ENCODE results near the gene IQGAP3. TPM values are rescaled to one million over a fixed set of nuclear protein-coding genes. Genes with fewer than 3 reads are reported as not detected.

IQGAP3 gene
- total RNA-seq, 1 experiment from 2014 or later = 58.9 TPM

DNA sequence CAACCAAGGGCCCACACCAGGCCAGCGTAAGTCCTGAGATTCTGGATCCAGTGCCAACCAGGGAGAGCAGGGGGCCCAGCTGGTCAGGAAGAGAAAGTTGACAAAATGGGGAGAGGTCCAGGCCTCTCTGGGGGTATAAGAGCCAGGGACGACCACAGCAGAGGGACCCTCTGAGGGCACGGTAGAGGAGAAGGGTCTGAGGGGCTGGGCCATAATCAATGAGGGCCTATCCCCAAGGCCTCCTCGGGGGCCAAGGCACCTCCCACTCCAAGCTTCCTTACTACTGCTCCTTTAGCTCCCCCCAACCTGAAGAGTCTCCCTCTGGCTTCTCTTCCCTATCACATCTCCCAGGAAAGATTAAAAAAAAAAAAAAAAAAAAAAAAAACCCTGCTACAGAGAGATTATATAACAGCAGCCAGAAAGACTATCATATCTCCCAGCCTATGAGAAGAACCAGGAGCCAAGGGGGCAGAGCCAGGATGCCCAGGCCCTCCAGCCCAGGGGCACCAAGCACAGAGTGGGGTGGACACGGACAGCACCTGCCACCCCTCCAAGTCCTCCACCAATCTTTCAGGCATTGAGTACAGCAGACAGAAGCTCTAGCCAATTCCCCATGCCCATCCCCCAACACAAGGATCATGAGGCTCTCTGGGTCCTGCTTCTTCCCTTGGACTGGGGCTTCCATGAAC, 74.5 kb downstream of the IQGAP3 start:
- no peak for DNase-seq (ENCODE audit: low spot score)

DNA sequence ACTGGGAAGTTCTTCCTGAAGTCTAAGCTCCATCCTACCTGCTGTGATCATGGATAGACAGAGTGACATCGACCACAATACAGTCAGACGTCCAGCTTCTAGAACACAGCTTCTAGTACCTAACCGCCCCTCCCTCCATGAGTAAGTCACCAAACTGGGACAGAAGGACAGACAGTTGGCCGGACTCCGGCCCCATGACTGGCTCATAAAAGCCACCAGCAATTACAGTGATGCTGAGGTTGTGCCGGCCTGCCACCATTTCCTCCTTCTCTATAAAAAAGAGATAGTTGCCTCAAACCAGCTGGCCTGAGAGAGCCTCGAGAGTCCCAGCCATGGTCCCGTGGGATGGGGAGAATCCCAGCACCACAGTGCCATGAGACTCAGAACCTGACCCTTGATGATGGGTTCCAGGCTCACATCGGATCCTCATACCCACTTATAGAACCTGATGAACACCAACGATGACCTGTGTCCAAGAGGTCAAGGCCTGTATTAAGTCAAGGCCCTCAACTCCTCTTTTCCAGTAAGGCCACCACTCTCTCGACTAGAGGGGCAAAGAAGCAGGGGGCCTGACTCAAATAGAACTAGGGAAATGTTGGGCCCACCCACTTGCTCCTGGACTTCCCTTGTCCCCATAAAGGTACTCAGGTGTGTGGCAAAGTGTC, 75.2 kb downstream of the IQGAP3 start:
- DNase-seq (ENCODE audit: low spot score) = no peak

DNA sequence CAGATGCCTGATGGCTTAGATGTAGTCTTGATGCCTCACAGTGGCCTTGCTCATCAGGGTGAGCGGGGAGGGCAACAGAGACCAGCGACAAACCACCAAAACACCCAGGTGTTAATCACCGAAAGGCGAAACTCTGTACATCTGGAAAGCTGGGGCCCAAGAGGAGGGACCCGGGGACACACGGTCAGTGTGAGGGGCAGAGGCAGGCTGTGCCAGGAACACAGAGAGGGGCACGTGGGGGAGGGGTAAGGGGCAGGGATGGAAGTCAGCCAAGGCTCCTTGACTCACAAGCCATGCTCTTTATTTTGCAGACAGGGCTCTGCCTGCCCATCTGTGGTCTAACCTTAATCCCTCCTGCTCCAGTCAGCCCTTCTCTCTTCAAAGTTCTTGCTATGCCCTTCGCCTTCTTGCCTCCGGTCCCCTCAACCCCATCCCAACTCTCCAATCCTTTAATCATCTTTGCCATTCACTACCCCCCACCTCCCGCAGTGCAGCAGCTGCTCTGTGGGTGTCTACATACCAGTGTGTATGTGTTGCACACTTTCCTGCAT, 76.1 kb downstream of the IQGAP3 start:
- DNase-seq (ENCODE audit: low spot score) = no peak

DNA sequence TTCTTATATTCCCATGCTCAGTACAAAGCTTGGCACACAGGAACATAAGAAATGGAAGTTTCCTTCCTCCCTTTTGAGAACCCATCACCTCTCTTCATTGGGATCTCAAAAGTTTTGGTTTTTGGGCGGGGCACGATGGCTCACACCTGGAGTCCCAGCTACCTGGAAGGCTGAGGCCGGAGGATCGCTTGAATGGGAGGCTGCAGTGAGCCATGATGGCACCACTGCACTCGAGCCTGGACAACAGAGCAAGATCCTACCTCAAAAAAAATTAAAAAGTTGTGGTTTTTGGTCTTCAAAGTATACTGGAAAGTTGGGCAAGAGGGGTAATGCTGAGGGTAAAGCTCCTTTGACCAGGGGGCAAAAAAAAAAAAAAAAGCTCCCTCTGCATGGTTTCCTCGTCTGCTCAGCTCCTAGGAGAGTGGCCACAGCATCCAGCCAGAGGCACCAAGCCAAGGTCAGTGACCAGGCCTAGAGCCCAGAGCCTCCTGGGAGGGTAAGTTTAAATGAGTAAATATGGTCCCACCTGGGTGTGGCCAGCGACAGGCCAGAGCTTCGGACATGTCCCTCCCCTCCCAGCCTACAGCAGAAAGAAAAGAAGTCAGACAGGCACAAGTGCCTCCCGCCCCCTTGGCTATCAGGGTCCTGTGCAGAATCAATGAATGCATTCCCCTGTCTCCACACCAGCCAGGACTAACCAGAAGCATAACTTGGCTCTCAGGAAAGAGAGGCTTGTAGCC, 76.8 kb downstream of the IQGAP3 start:
- DNase-seq (ENCODE audit: low spot score) = no peak

DNA sequence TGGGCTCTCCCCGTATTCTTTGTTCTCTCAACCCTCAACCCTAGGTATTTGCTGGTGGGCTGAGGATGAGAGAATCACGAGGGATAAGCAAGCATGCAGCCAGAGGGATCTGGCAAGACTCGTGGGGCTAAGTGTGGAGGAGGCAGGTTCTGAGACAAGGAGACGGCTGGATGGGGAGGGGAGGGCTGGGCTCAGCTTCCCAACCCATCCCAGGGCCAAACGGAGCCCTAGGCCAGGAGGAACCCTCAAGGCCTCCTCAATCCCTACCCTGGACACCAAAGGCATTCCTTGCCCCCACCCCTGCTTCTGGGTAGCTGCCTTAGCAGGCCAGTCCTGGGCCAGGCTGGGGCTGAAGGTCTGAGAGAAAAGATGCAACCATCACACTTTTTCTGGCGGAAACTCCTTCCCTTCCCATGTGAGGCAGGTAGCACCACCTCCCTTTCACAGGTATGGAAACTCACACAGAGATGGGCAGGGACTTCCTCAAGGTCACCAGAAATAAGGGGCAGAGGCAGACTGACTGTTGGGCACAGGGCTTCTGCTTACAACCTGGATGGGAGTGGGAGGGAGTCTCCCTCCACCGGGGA, 78.0 kb downstream of the IQGAP3 start:
- DNase-seq (ENCODE audit: low spot score) = no peak

DNA sequence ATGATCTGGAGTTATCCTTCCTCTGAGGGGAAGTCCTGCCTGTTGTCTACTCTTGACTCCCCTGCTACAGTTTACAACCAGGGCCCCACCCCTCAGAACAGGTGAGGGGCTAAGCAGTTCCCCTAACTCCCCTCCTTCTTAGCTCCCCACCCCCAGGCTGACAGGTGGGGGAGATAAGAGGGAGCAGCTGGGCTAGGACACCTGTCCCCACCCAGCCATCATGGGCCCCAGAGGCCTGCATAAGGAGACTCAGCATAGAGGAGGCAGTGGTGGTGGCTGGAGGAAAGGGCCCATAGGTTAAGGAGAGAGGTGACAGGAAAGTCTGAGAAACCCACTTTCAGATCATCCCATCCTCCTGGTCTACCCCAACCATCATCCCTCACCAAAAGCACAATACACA, 78.6 kb downstream of the IQGAP3 start:
- DNase-seq (ENCODE audit: low spot score) = no peak

DNA sequence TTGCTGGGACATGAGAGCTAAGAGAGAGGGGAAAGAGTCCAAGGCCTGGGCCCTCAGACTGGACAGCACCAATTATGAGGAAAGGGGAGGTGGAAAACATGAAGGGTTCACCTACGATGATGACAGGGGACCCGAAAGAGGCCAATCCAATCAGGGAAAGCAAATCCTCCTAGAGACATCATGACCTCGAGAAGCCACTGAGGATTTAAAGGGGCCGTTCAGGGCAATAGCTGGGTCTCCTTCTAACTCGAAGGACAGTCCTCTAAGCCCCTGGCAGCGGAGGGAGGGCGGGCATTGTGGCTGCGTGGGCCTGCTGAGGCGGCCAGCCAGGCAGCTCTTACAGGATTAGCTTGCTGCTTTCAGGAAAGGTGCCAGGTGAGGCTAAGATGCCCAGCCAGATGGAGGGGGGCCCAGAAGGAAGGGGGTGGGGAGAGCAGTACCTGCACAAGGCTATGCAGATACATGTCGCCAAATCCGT, 79.2 kb downstream of the IQGAP3 start:
- no peak for DNase-seq (ENCODE audit: low spot score)

DNA sequence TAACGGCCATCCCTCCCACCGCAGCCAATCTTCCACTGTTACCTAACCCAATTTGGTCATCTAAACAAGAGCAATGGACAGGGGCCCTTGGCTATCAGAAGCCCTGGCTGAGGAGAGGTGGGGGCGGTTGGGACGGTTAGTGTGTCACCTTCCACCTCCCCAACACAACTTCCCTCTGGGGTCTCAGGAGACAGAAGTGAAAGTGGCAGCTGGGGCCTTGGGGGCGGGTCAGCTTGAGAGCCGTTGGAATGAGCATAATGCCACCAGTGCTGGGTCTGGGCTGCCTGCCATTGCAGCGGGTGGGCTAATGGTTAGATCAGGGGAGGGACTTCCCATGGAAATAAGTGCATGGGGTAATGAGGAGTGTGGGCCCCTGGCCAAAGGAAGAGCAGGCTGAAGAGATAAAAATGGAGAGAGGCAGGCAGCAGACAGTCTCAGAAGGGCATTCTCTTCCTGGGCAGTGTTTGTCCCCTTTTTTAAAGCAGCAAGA, 79.7 kb downstream of the IQGAP3 start:
- DNase-seq (ENCODE audit: low spot score) = no peak

DNA sequence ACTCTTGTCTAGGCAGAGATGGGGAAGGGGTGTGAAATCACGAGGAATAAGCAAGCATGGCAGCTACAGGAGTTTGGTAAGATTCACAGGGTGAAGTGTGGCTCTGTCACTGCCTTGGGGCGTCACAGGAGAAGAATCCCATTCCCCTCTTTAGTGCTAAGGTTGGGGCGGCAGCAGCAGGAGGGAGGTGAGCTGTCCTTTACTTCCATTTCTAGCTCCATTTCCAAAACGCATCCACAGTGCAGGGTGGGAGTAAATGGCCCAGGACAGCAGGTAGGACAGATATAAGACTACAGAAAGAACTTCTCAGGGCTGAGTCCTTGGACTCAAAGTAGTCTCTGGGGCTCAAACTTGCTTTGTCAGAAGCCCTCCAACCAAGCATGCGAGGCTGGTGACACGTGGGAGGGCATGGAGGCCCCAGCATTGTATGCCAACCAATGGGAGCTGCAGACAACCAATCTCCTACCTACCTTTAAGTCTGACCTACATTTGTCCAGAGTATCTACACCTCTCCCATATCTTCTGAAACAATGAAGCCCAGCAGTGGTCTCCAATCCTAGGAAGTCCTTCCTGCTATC, 80.3 kb downstream of the IQGAP3 start:
- no peak for DNase-seq (ENCODE audit: low spot score)

DNA sequence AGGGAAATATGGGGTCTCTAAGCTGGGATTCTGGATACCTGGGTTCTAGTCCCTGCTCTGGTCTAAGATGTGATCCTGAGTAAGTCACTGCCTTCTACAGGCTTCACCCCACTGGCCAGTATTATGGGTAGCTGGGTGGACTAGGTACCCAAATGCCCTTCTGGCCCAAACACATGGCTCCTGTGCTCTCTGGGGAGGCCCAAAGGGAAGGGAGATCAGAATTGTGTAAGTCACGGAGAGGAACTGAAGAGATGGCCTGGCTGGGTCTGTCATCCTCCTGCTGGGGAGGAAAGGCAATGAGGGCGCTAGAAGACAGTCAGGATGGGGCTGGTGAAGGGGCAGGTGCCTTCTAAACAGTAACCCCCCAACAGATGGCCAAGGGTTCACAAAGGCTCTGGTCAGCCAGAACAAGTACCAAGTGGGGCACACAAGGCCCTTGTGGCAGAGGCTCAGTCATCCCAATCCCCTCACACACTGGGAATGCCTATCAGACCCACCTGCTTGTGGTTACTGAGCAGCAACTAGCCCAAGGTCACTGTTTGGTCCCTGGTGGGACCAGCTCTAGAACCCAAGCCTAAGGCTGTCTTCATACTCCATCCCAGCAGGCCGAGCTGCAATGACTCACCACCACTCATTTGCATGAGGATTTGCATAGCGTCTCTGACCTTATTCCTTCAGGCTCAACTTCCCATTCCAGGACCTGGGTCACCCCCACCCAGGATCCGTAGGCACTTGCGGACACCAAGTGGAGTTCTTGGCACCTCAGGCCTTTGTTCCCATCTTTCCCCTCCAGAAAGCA, 81.0 kb downstream of the IQGAP3 start:
- DNase-seq (ENCODE audit: low spot score) = no peak

DNA sequence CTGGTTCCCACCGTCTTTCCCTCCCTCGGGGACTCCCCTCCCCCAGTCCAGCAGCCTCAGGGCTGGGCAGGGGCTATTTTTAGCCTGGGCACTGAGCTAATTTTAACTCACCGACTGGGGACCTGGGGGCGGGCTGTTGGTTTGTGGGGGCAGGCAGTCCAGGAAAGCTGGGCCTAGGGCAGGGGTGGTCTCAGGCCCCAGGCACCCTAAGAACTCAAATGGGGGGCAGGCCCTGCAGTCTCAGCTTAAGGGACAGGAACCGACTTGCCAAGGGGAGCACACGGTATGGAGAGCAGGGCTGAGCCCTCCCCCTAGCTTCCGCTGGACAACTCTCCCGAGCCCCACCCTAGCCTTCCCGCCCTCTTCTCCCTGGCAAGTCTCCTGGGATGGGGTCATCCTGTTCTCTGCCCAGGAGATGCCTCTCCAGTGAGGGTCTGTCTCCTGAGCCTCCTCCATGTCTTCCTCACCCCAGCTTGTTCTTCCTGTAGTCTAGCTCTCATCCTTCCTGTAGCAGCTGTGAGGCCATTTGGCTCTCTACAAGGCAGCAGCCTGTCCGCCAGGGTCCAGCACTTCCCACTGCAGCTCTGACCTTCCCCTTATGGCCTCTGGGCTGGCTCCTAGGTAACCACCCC, 81.8 kb downstream of the IQGAP3 start:
- DNase-seq (ENCODE audit: low spot score) = peak; percentile 83

DNA sequence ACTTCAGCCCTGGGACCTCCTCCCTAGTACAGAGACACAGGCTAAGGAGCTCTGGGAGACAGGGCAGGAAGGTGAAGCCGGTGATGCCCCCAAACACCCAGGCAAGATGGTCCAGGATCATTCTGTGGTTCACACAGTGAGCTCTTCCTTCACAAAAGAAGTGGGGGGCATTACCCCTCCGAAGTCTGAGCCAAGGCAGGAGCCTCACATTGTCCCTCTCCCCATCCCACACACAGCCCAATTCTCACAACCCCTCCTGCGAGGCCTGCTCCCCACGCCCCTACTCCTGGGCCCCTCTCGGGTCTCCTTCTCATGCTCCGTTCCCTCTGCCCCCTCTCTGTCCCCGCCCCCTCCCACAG, 82.5 kb downstream of the IQGAP3 start:
- no peak for DNase-seq (ENCODE audit: low spot score)

DNA sequence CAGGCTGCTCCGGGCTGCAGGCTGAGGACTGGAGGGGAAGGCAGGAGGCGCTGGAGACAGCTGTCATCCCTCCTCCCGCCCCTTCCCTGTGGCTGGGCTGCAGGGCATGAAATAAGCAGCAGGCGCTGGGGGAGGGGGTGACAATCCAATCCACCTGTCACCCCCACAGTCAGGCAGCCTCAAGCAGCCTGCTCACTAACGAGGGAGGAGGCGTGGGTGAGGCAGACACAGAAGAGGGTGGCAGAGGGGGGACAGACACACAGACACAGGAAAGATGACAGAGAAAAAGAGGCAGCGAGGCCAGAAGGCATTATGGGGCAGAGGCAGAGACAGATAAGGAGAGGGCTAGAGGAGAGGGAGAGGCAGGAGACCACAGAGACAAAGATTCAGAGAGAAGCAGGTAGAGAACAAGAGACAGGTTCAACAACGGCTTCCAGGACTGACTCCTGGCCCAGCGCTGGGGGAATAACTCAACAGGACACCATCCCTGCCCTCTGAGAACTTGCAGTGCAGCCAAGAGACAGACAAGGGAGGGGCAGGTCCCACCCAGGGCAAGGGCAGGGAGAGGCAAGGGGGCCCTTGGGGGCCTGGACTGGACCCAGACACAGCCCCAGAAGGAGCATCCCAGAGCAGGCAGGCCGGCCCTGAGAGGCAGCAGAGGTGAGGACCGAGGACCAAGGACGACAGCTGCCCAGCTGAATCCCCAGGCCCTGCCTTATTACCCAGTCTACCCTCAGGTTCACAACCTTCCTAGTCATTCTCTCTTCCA, 83.0 kb downstream of the IQGAP3 start:
- no peak for DNase-seq (ENCODE audit: low spot score)

DNA sequence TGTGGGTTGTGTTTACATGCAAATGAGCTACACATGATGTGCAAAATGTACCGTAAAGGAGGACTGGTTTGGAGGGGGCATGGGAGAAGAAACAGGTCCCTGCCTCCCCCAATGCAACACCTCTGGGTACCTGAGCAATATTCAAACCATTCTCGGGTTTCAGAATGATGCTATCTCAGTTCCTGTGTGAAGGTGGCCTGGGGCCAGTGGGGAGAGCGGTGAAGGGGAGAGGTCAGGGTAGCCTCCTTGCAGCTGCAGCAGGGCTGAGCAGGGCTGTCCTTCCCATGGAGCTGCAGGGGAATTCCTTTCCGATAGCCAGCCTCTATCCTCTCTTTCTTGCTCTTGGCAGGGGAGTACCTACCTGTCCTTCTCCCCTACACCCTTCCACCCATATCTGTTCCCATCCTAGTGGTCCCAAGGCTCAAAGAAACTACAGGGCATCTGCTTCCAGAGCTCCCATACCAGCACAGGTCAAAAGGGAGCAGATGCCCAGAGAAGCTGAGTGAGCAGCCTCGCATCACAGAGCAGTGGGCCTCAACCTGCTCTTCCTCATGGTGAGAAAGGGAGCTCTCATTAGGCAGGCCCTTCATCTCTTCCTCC, 83.7 kb downstream of the IQGAP3 start:
- DNase-seq (ENCODE audit: low spot score) = no peak

DNA sequence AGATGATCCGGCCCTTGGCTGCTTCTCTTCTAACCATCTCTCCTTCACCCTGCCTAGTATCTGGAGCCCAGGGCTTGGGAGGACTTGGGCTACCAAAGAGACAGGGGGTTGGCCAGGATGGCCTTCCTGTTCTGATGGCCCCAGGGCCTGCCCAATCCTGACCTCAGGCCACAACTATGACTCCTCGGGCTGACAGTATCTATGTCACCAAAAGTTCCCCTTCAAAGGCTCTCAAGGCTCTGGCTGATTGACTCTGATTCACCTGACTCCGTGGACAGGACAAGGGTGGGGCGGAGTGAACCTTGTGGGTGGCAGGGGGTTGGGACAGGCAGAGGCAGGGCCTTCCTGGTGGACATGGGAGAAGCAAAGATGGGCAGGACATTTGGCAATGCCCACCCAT, 84.5 kb downstream of the IQGAP3 start:
- no peak for DNase-seq (ENCODE audit: low spot score)

DNA sequence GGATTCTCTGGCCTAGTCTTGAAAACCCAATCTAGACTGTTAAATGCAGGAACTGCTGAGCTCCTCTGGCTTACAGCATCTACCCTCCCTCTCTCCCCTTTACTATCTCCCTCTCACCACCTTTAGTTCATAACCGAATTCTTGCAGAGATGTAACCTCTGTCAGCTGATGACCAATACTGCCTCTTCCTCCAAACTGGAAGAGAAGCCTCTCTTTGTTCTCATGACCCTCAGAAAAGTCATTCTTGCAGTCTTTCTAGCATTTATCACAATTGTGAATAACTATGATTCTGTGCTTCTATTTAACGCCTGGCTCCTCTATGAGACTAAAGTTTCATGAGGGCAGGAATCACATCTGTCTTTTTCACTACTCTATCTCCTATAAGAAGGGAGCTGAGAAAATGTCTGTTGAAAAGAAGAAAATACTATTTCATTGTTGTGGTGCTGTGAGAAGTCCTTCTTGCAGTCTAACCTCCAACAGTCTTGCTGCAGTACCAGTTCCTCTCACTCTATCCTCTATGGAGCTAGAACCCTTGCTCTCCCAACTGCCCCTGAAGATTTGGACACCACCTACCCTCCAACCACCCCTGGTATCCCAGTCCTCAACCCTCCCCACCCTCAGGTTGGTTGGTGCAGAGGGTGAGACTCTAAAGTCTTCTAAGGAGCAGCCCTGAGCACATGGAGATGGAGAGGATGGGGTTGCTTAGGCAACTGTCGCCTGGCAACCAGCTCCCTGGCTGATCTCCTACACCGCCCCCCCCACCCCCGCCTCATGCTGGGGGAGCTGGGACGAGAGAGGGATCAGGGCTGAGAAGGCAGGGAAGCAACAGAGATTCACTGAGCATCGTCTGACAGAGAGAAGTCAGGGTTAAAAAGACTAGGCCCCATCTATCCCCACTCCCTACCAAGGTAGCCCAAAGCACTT, 85.7 kb downstream of the IQGAP3 start:
- no peak for DNase-seq (ENCODE audit: low spot score)

DNA sequence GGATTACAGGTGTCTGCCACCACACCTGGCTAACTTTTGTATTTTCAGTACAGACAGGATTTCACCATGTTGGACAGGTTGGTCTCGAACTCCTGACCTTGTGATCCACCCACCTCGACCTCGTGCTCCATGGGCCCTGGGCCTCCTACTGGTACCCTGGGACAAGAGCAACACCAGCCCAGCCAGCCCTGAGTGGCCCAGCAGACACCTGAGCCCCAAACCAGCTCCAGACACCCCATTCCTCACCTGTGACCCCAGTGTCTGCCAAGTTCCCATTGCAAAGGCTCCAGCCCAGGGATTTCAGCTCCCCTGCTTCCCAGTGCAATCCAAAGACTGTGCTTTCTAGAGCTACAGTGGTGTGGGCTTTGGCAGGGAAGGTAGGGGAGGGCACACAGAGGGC, 86.4 kb downstream of the IQGAP3 start:
- DNase-seq (ENCODE audit: low spot score) = no peak

DNA sequence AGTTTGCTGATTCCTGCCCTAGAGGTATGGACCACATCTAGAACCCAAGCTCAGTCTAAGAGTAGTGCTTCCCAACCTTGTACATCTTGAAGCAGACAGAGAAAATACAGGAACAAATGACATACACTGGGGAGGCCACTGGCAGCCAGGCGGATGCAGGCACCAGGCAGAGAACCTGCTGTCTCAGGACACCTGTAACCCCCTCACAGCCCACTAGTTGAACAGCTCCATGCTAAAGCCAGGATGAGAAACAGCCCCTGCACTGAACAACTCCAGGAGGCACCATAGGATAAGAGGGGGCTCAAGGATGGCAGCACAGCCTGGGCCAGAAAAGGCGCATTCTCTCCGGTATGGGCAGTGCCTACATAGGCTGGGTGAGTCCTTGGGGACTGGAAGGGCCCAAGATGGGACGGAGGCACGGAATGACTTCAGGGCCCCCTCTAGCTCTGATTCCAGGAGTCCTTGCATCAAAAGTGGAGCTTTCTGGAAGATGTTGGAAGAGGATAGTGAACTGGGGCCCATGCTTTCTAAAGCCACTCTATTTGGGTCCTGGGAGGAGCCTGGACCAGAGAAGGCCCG, 87.8 kb downstream of the IQGAP3 start:
- DNase-seq (ENCODE audit: low spot score) = no peak
